Naive thymus-derived CD8-positive, alpha-beta T cell (primary cell): ENCODE measurements around the gene SLC6A2. TPM values are rescaled to one million over a fixed set of nuclear protein-coding genes. Genes with fewer than 3 reads are reported as not detected.

Experiments used
- ATAC-seq, 2 donors: fragments of 150-1000 bp; cut with Tn5 transposase in 1 of 2; sonication (Bioruptor Pico), chemical (Tn5 transposase) in 1 of 2; 1 replicate in 1 of 2; 2 replicates in 1 of 2; pipeline ENCODE4 v1.10.0; 2021; ENCODE audit warnings: mild to moderate bottlenecking in 2 of 2, moderate library complexity in 2 of 2
- POLR2A ChIA-PET: fragments of 350-600 bp; sonication (Branson Sonifier 250); formaldehyde crosslinking; loops from one replicate; lab custom pipeline; 2021; ENCODE audit warnings: antibody characterized with exemption; lab: Charles Lee
- DNase-seq, 10 donors: peaks; one replicate each; pipeline versions ENCODE4 v3.0.0 to v3.0.0-alpha.2; 2020 to 2022
- H3K27ac Mint-ChIP-seq, 10 donors: one replicate each; pipeline ENCODE4 v1.8.0; 2020 to 2022; ENCODE audit warnings: mild to moderate bottlenecking in 10 of 10, mixed read lengths in 10 of 10, moderate library complexity in 4 of 10, inconsistent platforms in 1 of 10
- H3K27me3 Mint-ChIP-seq, 5 donors: one replicate each; pipeline ENCODE4 v1.8.0; 2021 to 2022; ENCODE audit warnings: mixed read lengths in 5 of 5
- H3K36me3 Mint-ChIP-seq, 3 donors: one replicate each; pipeline ENCODE4 v1.8.0; 2020 to 2022; ENCODE audit warnings: mixed read lengths in 3 of 3, mild to moderate bottlenecking in 2 of 3, inconsistent platforms in 1 of 3
- H3K4me1 Mint-ChIP-seq, 4 donors: one replicate each; pipeline ENCODE4 v1.8.0; 2021 to 2022; ENCODE audit warnings: mixed read lengths in 4 of 4
- H3K4me3 Mint-ChIP-seq, 10 donors: one replicate each; pipeline ENCODE4 v1.8.0; 2020 to 2022; ENCODE audit warnings: mild to moderate bottlenecking in 10 of 10, mixed read lengths in 10 of 10, moderate library complexity in 6 of 10, inconsistent platforms in 1 of 10
- H3K9me3 Mint-ChIP-seq, 9 donors: one replicate each; pipeline ENCODE4 v1.8.0; 2020 to 2022; ENCODE audit warnings: mixed read lengths in 9 of 9, mild to moderate bottlenecking in 3 of 9, inconsistent platforms in 1 of 9, moderate library complexity in 1 of 9
- polyA plus RNA-seq, 3 donors: library from polyadenylated mRNA; unstranded; fragments of 300-500 nt; fragmentation: Illumina TruSeq; gene quantifications; one replicate each; pipeline ENCODE4 v1.2.3, GENCODE V29; 2021
- total RNA-seq, 8 experiments: library from RNA in 2 of 8; stranded (reverse) in 2 of 8; gene quantifications; one replicate each; pipeline ENCODE4 v1.2.3 and lab custom pipeline; 2021 to 2026

The SLC6A2 gene
- total and polyA plus RNA-seq, 5 experiments from 2014 or later: not detected

DNA sequence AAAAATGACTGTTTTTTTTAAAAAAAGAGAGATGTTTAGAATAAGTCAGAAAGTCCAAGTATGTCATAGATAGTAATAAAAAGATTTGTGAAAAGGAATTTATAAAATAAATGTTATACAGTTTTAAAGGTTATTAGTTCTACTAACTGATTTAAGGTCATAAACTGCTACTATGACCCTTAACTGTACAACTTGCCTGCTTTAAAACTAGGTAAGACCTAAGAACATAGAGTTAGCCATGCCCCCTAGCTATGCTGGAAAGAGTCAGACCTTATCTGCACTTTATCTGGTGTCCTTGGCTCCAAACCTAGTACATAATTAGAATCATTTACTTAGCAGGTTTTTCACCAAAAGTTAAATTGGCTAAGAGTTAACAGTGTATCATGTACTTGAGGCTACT is 23.5 kb upstream of the SLC6A2 start:
- H3K27me3 Mint-ChIP-seq: peaks cover 3 to 36% (median 11%) of the 10 kb centered on the region in 5 donors
- no peak overlapping the region for H3K27ac Mint-ChIP-seq
- no peaks in the 10 kb centered on the region for H3K4me1 Mint-ChIP-seq
- ATAC-seq (no peak), DNase-seq (no peak)
- H3K4me3 Mint-ChIP-seq: no peak overlapping the region
- POLR2A ChIA-PET: no interaction called here
- peaks cover 0 to 2% (median 0%) of the 10 kb centered on the region in 3 donors for H3K36me3 Mint-ChIP-seq
- peaks cover 0 to 11% (median 3%) of the 10 kb centered on the region in 9 donors for H3K9me3 Mint-ChIP-seq

GRCh38 chr16:55634193-55634592 is 21.6 kb upstream of the SLC6A2 start:
- ATAC-seq (no peak), DNase-seq (no peak)
- H3K9me3 Mint-ChIP-seq: peaks cover 0 to 9% (median 3%) of the 10 kb centered on the region in 9 donors
- POLR2A ChIA-PET: no interaction called here
- H3K36me3 Mint-ChIP-seq: peaks cover 0 to 2% (median 0%) of the 10 kb centered on the region in 3 donors
- no peak overlapping the region for H3K27ac Mint-ChIP-seq
- no peaks in the 10 kb centered on the region for H3K4me1 Mint-ChIP-seq
- H3K4me3 Mint-ChIP-seq: no peak overlapping the region
- H3K27me3 Mint-ChIP-seq: peaks cover 3 to 43% (median 12%) of the 10 kb centered on the region in 5 donors

DNA sequence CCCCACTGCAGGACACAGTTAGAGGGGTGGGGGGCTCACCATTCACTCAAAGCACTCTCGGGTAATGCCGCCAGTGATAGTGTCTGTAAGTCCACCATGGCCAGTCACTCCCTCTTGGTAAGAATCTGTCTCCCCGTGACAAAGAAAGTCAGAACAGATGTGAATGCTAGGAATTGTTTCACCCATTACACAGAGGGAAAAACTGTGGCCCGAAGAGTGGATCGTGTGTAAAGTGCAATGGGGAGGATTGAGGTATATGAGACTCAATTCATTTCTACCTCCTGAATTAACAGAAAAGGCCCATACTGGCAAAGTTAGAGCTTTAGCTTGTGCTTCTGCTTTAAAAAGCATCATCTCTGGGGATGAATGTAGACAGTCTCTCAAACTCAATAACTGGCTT is 17.5 kb upstream of the SLC6A2 start:
- Mint-ChIP-seq H3K36me3 (no peaks in the 10 kb centered on the region), H3K27me3 (peaks cover 4 to 42% (median 10%) of the 10 kb centered on the region in 5 donors), H3K4me1 (no peaks in the 10 kb centered on the region), H3K27ac (no peak overlapping the region), H3K9me3 (peaks cover 0 to 4% (median 0%) of the 10 kb centered on the region in 9 donors), H3K4me3 (no peak overlapping the region)
- DNase-seq: no peak
- ATAC-seq: no peak
- POLR2A ChIA-PET: no interaction called here

DNA sequence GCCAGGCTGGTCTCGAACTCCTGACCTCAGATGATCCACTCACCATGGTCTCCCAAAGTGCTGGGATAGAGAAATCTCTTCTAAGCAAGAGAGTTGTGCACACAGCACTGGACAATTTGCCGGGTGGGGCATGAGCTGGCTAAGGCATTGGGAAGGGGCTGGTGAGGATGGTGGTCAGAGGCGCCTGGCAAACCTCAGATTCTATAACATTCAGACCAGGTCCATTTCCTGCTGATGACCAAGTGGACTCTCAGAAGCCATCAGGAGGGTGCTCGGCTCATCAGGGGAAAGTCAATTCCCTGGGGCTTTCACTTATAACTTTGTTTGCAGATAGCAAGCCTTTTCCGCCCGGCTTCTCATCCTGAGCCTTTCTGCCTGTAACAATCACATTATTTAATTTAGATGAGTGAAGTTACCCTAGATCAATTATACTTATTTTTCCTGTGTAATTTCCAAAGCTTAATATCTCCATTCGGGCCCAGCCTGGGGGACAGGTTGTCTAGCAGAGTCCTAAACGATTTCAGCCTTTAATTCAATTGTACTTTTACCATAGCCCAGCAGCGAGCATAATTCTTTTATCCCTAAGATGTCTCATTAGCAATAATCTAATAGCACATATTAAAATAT is 15.0 kb upstream of the SLC6A2 start:
- peaks cover 3 to 51% (median 20%) of the 10 kb centered on the region in 5 donors for H3K27me3 Mint-ChIP-seq
- no peaks in the 10 kb centered on the region for H3K36me3 Mint-ChIP-seq
- no peak overlapping the region for H3K27ac Mint-ChIP-seq
- POLR2A ChIA-PET: no interaction called here
- no peak overlapping the region for H3K4me3 Mint-ChIP-seq
- ATAC-seq (no peak), DNase-seq (no peak)
- no peaks in the 10 kb centered on the region for H3K4me1 Mint-ChIP-seq
- H3K9me3 Mint-ChIP-seq: peaks cover 0 to 4% (median 0%) of the 10 kb centered on the region in 9 donors

GRCh38 chr16:55641430-55642056 is 14.2 kb upstream of the SLC6A2 start:
- Mint-ChIP-seq H3K4me1 (no peaks in the 10 kb centered on the region), H3K4me3 (no peak overlapping the region), H3K9me3 (peaks cover 0 to 2% (median 0%) of the 10 kb centered on the region in 9 donors), H3K27me3 (peaks cover 3 to 46% (median 19%) of the 10 kb centered on the region in 5 donors), H3K27ac (no peak overlapping the region), H3K36me3 (no peaks in the 10 kb centered on the region)
- POLR2A ChIA-PET: no interaction called here
- DNase-seq (no peak), ATAC-seq (no peak)

- ATAC-seq: no peak
- DNase-seq: no peak
- Mint-ChIP-seq H3K9me3 (peaks cover 0 to 2% (median 0%) of the 10 kb centered on the region in 9 donors), H3K27me3 (peaks cover 1 to 35% (median 19%) of the 10 kb centered on the region in 5 donors), H3K4me3 (no peak overlapping the region), H3K4me1 (no peaks in the 10 kb centered on the region), H3K36me3 (no peaks in the 10 kb centered on the region), H3K27ac (no peak overlapping the region)
- POLR2A ChIA-PET: no interaction called here
Measured at GRCh38 chr16:55642611-55643010, 13.2 kb upstream of the SLC6A2 start.

DNA sequence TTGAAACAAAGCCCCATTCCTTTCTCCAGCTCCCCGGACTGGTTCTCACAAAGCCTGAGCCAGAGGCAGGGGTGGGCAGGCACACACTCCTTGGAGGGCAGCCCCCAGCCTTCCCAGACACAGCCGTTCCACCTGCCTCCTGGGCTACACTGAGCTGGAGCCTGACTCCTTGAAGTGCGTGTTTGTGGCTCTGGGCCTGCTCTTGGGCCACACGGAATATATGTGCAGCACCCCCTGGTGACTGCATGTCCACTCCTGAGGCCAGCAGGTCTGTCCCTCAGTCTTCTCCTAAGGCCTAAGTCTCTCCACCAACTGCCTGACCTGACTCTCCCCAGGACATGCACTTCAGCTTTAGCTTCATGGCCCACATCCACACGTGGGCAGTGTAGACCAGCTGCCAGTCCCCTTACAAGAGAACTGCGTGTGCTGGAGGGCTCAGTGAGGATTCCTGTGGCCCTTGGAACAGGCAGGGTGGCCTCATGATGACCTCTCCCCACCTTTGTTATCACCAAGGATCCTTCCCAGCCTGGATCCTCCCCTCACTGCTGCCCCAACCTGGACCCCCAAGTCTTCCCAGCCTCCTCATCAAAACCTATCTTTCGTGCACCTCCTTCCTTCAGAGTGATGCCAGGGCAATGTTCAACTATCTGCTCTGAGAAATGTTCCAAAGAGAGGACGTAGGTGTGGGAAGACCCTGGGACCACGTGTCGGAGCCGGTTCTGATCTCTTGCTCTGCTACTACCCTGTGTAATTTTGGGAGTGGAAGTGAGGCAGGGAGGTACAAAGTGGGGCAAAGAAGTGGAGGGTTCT is 12.4 kb upstream of the SLC6A2 start:
- Mint-ChIP-seq H3K4me1 (no peaks in the 10 kb centered on the region), H3K36me3 (no peaks in the 10 kb centered on the region)
- no peak for ATAC-seq

DNA sequence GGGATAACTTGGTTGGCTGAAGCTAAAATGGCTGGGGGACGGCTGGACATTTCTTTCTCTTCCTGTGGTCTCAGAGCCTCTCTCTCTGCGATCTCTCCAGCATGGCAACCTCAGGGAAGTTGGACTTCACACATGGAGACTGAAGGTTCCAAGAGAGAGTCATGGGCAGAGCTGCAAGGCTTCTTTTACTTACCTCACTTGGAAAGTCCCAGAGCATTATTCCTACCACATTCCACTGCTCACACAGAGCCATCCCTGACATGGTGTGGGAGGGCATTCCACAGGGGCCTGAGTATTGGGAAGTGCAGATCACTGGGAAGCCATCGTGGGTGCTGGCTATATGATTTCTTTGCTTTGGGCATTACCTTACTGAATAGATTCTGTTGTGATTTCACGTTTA is 9.8 kb upstream of the SLC6A2 start:
- Mint-ChIP-seq H3K27ac (no peak overlapping the region), H3K4me3 (no peak overlapping the region), H3K9me3 (peaks cover 0 to 2% (median 0%) of the 10 kb centered on the region in 9 donors), H3K36me3 (no peaks in the 10 kb centered on the region), H3K27me3 (peaks cover 4 to 25% (median 22%) of the 10 kb centered on the region in 5 donors), H3K4me1 (no peaks in the 10 kb centered on the region)
- ATAC-seq: no peak
- POLR2A ChIA-PET: no interaction called here
- no peak for DNase-seq

More for the DNA sequence above, 12.4 kb upstream of the SLC6A2 start:
- Mint-ChIP-seq H3K9me3 (peaks cover 0 to 2% (median 0%) of the 10 kb centered on the region in 9 donors), H3K27me3 (peaks cover 1 to 28% (median 19%) of the 10 kb centered on the region in 5 donors), H3K27ac (peak overlapping the region in 1 of 10 donors; percentile 42), H3K4me3 (no peak overlapping the region)
- POLR2A ChIA-PET: no interaction called here
- DNase-seq: no peak

- no peaks in the 10 kb centered on the region for H3K36me3 Mint-ChIP-seq
- no peak for DNase-seq
- H3K4me3 Mint-ChIP-seq: no peak overlapping the region
- no peak overlapping the region for H3K27ac Mint-ChIP-seq
- peaks cover 4 to 32% (median 24%) of the 10 kb centered on the region in 5 donors for H3K27me3 Mint-ChIP-seq
- H3K4me1 Mint-ChIP-seq: no peaks in the 10 kb centered on the region
- no peak for ATAC-seq
- peaks cover 0 to 2% (median 0%) of the 10 kb centered on the region in 9 donors for H3K9me3 Mint-ChIP-seq
- POLR2A ChIA-PET: no interaction called here
Measured at GRCh38 chr16:55647343-55647742, 8.4 kb upstream of the SLC6A2 start.

DNA sequence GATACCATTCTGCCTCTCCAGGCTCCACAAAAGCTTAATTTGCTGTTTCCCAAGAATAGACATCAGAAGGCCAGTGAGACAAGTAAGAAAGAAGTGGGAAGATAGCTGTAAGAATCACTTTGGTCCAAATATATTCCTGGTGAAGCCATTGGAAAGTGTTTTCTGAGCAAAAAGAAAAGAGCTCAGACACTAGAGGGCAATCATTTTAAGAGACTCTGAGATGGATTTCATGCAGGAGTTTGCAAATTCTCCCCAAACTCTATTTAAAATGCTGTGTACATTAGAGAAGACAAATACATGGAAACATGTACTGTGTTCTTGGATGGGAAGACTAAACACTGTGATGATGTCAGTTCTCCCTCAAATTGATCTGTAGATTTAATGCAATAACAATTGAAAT is 8.0 kb upstream of the SLC6A2 start:
- ATAC-seq: no peak
- H3K4me3 Mint-ChIP-seq: no peak overlapping the region
- no peak overlapping the region for H3K27ac Mint-ChIP-seq
- POLR2A ChIA-PET: no interaction called here
- H3K36me3 Mint-ChIP-seq: no peaks in the 10 kb centered on the region
- H3K4me1 Mint-ChIP-seq: no peaks in the 10 kb centered on the region
- peaks cover 0 to 2% (median 0%) of the 10 kb centered on the region in 9 donors for H3K9me3 Mint-ChIP-seq
- no peak for DNase-seq
- H3K27me3 Mint-ChIP-seq: peaks cover 6 to 32% (median 24%) of the 10 kb centered on the region in 5 donors

DNA sequence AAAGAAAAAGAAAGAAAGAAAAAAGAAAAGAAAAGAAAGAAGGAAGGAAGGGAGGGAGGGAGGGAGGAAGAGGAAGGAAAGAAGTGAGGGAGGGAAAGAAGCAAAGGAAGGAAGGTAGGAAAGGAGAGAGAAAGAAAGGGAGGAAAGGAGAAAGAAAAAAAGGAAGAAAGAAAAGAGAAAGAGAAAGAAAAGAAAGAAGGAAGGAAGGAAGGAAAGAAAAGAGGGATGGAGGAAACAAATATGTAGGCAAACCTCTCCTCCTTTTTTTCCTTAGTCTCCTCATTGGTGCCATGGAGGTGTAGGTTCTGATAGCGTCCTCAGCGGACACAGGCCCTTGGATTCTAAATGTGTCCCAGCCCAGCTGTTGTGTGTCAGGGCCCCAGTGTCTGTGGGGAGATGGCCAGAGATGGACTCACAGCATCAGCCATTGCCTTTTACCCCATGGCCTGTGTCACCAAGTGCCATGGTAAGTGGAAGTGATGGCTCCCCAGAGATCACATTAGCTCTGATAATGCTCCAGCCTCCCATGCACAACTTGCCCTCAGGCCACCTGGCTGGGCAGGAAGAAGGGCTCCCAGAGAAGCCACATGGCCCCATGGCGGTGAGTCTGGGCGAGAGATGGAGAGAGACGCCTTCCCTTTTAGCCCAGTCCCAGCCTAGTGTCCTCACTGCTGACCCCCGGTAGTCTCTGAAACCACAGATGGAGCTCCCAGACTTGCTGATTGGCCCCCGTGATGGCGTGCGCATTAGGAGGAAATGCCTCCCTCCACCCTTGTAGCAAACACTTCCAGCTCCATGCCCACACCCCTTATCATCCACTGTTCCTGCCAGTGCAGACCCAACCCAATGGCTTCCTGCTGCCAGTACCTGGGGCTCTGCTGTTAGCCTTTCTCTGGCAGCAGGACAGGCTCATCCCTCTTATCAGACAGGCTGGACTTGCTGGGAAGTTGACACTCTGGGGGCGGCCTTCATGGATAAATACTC is 3.7 kb upstream of the SLC6A2 start:
- Mint-ChIP-seq H3K9me3 (no peaks in the 10 kb centered on the region), H3K36me3 (no peaks in the 10 kb centered on the region), H3K4me3 (no peak overlapping the region), H3K4me1 (no peaks in the 10 kb centered on the region), H3K27ac (no peak overlapping the region), H3K27me3 (peaks cover 8 to 26% (median 18%) of the 10 kb centered on the region in 5 donors)
- DNase-seq: peak in 1 of 10 donors; percentile 6
- no peak for ATAC-seq
- POLR2A ChIA-PET: no interaction called here

- POLR2A ChIA-PET: no interaction called here
- H3K36me3 Mint-ChIP-seq: no peaks in the 10 kb centered on the region
- H3K27ac Mint-ChIP-seq: no peak overlapping the region
- no peaks in the 10 kb centered on the region for H3K4me1 Mint-ChIP-seq
- no peak overlapping the region for H3K4me3 Mint-ChIP-seq
- no peaks in the 10 kb centered on the region for H3K9me3 Mint-ChIP-seq
- DNase-seq (no peak), ATAC-seq (no peak)
- H3K27me3 Mint-ChIP-seq: peaks cover 8 to 31% (median 20%) of the 10 kb centered on the region in 5 donors
Measured at GRCh38 chr16:55653106-55653505, 2.7 kb upstream of the SLC6A2 start.
